Muscle layer of duodenum (tissue), 2 donors: Measurements from ENCODE around the gene CHD9NB.

Experiments
- H3K27ac ChIP-seq: one replicate; pipeline ENCODE4 v1.7.0; 2013; ENCODE audit warnings: mild to moderate bottlenecking, low read length
- H3K27me3 ChIP-seq: one replicate; pipeline ENCODE4 v1.7.0; 2013; ENCODE audit warnings: low read depth, mild to moderate bottlenecking, control low read depth, low read length
- H3K36me3 ChIP-seq, 2 donors: one replicate each; pipeline ENCODE4 v1.7.0; 2013; ENCODE audit warnings: low read length in 2 of 2, control low read depth in 1 of 2, mild to moderate bottlenecking in 1 of 2; ENCODE audit not compliant: insufficient read depth in 2 of 2, control insufficient read depth in 1 of 2
- H3K4me1 ChIP-seq, 2 donors: one replicate each; pipeline ENCODE4 v1.7.0; 2013; ENCODE audit warnings: low read length in 2 of 2, mild to moderate bottlenecking in 2 of 2, control low read depth in 1 of 2, moderate library complexity in 1 of 2; ENCODE audit not compliant: insufficient read depth in 2 of 2, control insufficient read depth in 1 of 2
- H3K4me3 ChIP-seq, 2 donors: one replicate each; pipeline ENCODE4 v1.7.0; 2013; ENCODE audit warnings: low read length in 2 of 2, low read depth in 1 of 2, mild to moderate bottlenecking in 1 of 2
- H3K9me3 ChIP-seq, 2 donors: one replicate each; pipeline ENCODE4 v1.7.0; 2013; ENCODE audit warnings: low read length in 2 of 2, control low read depth in 1 of 2, mild to moderate bottlenecking in 1 of 2; ENCODE audit not compliant: control insufficient read depth in 1 of 2
- donor health status: healthy.

Gene CHD9NB

GRCh38 chr16:53018834-53019416 is 33.8 kb downstream of the CHD9NB start:
- Histone ChIP-seq H3K36me3 (no peaks in the 10 kb centered on the region), H3K4me1 (no peaks in the 10 kb centered on the region), H3K27me3 (no peaks in the 10 kb centered on the region), H3K9me3 (no peaks in the 10 kb centered on the region), H3K4me3 (no peak overlapping the region), H3K27ac (no peak overlapping the region)

- Histone ChIP-seq H3K27me3 (no peaks in the 10 kb centered on the region), H3K27ac (no peak overlapping the region), H3K36me3 (no peaks in the 10 kb centered on the region), H3K4me3 (no peak overlapping the region), H3K4me1 (no peaks in the 10 kb centered on the region), H3K9me3 (no peaks in the 10 kb centered on the region)
Observed at GRCh38 chr16:53014287-53014686, 38.4 kb downstream of the CHD9NB start.

- no peaks in the 10 kb centered on the region for H3K36me3 ChIP-seq
- no peaks in the 10 kb centered on the region for H3K4me1 ChIP-seq
- no peak overlapping the region for H3K27ac ChIP-seq
- no peaks in the 10 kb centered on the region for H3K27me3 ChIP-seq
- H3K9me3 ChIP-seq, result no peaks in the 10 kb centered on the region
- no peak overlapping the region for H3K4me3 ChIP-seq
Observed at GRCh38 chr16:53007095-53007494, 45.6 kb downstream of the CHD9NB start.

- H3K4me3 ChIP-seq, result no peak overlapping the region
- H3K4me1 ChIP-seq, result no peaks in the 10 kb centered on the region
- no peaks in the 10 kb centered on the region for H3K27me3 ChIP-seq
- H3K9me3 ChIP-seq, result no peaks in the 10 kb centered on the region
- no peaks in the 10 kb centered on the region for H3K36me3 ChIP-seq
- H3K27ac ChIP-seq, result no peak overlapping the region
Observed at GRCh38 chr16:52997922-52998321, 54.8 kb downstream of the CHD9NB start.

- H3K4me3 ChIP-seq, result no peak overlapping the region
- no peaks in the 10 kb centered on the region for H3K4me1 ChIP-seq
- H3K27ac ChIP-seq, result no peak overlapping the region
- peaks cover 0 to 3% of the 10 kb centered on the region in 2 donors for H3K9me3 ChIP-seq
- H3K27me3 ChIP-seq, result no peaks in the 10 kb centered on the region
- no peaks in the 10 kb centered on the region for H3K36me3 ChIP-seq
Observed at GRCh38 chr16:52994942-52995341, 57.8 kb downstream of the CHD9NB start.

- H3K9me3 ChIP-seq, result peaks cover 0 to 3% of the 10 kb centered on the region in 2 donors
- H3K27ac ChIP-seq, result no peak overlapping the region
- H3K4me1 ChIP-seq, result no peaks in the 10 kb centered on the region
- H3K36me3 ChIP-seq, result no peaks in the 10 kb centered on the region
- H3K4me3 ChIP-seq, result no peak overlapping the region
- no peaks in the 10 kb centered on the region for H3K27me3 ChIP-seq
Observed at GRCh38 chr16:52993179-52993578, 59.5 kb downstream of the CHD9NB start.

GRCh38 chr16:52991572-52991971 is 61.1 kb downstream of the CHD9NB start:
- H3K36me3 ChIP-seq, result no peaks in the 10 kb centered on the region
- no peak overlapping the region for H3K27ac ChIP-seq
- H3K4me1 ChIP-seq, result no peaks in the 10 kb centered on the region
- peaks cover 0 to 3% of the 10 kb centered on the region in 2 donors for H3K9me3 ChIP-seq
- H3K27me3 ChIP-seq, result no peaks in the 10 kb centered on the region
- H3K4me3 ChIP-seq, result no peak overlapping the region
